HL-60 (cell line): ENCODE data around the gene CES1.
"Not testable (repeated sequence)": the region's sequence is repeated elsewhere in the genome, so short reads cannot be mapped to it uniquely, and the experiment has no call there.

Experiments used
- CTCF ChIP-seq: IDR thresholded peaks from one replicate; pipeline ENCODE4 v1.5.1; 2011; ENCODE audit warnings: low read length, control low read depth, inconsistent platforms; ENCODE audit not compliant: insufficient read depth
- GABPA ChIP-seq: IDR thresholded peaks from 2 replicates; pipeline ENCODE4 v1.6.1; 2012; ENCODE audit warnings: low read depth
- POLR2AphosphoS5 ChIP-seq: IDR thresholded peaks from 2 replicates; pipeline ENCODE4 v1.6.1; 2012; ENCODE audit warnings: low read depth
- REST ChIP-seq: IDR thresholded peaks from 2 replicates; pipeline ENCODE4 v1.6.1; 2012; ENCODE audit warnings: low read depth; ENCODE audit not compliant: insufficient replicate concordance
- SPI1 ChIP-seq: IDR thresholded peaks from 2 replicates; pipeline ENCODE4 v1.6.1; 2012; ENCODE audit warnings: low read depth, mild to moderate bottlenecking, borderline replicate concordance

GRCh38 chr16:55835173-55835572 is 2.3 kb upstream of the CES1 start:
- not testable (repeated sequence) for TF ChIP-seq CTCF, GABPA, REST, POLR2AphosphoS5, SPI1
